ENCODE results near the gene MED8. TPM values are rescaled to one million over a fixed set of nuclear protein-coding genes. Genes with fewer than 3 reads are reported as not detected.

MED8 gene
- total RNA-seq, 1 experiment from 2014 or later: 61.6 TPM

- no TSS peak for BruUV-seq (replicated peaks)
- no peak for DNase-seq (ENCODE audit: unreplicated experiment)
- TF ChIP-seq CTCF (IDR thresholded peaks at IDR 0.05; ENCODE audit: unreplicated experiment): no peak
- Mint-ChIP-seq H3K36me3 (ENCODE audit: insufficient read depth, unreplicated experiment) (no peaks in the 10 kb centered on the region), H3K4me1 (ENCODE audit: insufficient read depth, unreplicated experiment) (no peaks in the 10 kb centered on the region), H3K4me3 (ENCODE audit: unreplicated experiment) (no peak overlapping the region), H3K27ac (ENCODE audit: low read depth, unreplicated experiment) (no peak overlapping the region), H3K27me3 (ENCODE audit: insufficient read depth, unreplicated experiment) (no peaks in the 10 kb centered on the region), H3K9me3 (ENCODE audit: unreplicated experiment) (no peaks in the 10 kb centered on the region)
- POLR2A ChIA-PET: no interaction called here
- intact Hi-C loops (cut with micrococcal nuclease): no loop called here
- CTCF ChIA-PET: no interaction called here
Observed at GRCh38 chr1:43338001-43338400, 51.6 kb downstream of the MED8 start.

- H3K9me3 Mint-ChIP-seq (ENCODE audit: unreplicated experiment): no peaks in the 10 kb centered on the region
- no peak within 1 kb of the TSS for H3K27ac Mint-ChIP-seq (ENCODE audit: low read depth, unreplicated experiment)
- CTCF ChIA-PET: no interaction called here
- no TSS peak for BruUV-seq (replicated peaks)
- no peak within 1 kb of the TSS for H3K4me3 Mint-ChIP-seq (ENCODE audit: unreplicated experiment)
- POLR2A ChIA-PET: interaction anchor here (1.0 kb wide), 1 partner anchor 105 kb away, joined by 4 read pairs; no protein-coding TSS in a partner anchor
- H3K4me1 Mint-ChIP-seq (ENCODE audit: insufficient read depth, unreplicated experiment): no peaks in the 10 kb centered on the region
- intact Hi-C loops (cut with micrococcal nuclease): no loop called here
- no peaks in the 10 kb centered on the region for H3K27me3 Mint-ChIP-seq (ENCODE audit: insufficient read depth, unreplicated experiment)
- no peaks in the 10 kb centered on the region for H3K36me3 Mint-ChIP-seq (ENCODE audit: insufficient read depth, unreplicated experiment)
- no peak for DNase-seq (ENCODE audit: unreplicated experiment)
- no peak for TF ChIP-seq CTCF (IDR thresholded peaks at IDR 0.05; ENCODE audit: unreplicated experiment)
Observed at GRCh38 chr1:43337588-43337987, 52.0 kb downstream of the MED8 start, which contains the start of gene MPL. TSS of gene MPL (plus strand) at chr1:43337818. CDS start at chr1:43337849, 31 bp downstream.

GRCh38 chr1:43334453-43335205 is 55.0 kb downstream of the MED8 start:
- H3K4me1 Mint-ChIP-seq (ENCODE audit: insufficient read depth, unreplicated experiment): no peaks in the 10 kb centered on the region
- no peaks in the 10 kb centered on the region for H3K36me3 Mint-ChIP-seq (ENCODE audit: insufficient read depth, unreplicated experiment)
- no peak for TF ChIP-seq CTCF (IDR thresholded peaks at IDR 0.05; ENCODE audit: unreplicated experiment)
- intact Hi-C loops (cut with micrococcal nuclease): no loop called here
- no peaks in the 10 kb centered on the region for H3K27me3 Mint-ChIP-seq (ENCODE audit: insufficient read depth, unreplicated experiment)
- DNase-seq (ENCODE audit: unreplicated experiment): no peak
- CTCF ChIA-PET: no interaction called here
- H3K9me3 Mint-ChIP-seq (ENCODE audit: unreplicated experiment): no peaks in the 10 kb centered on the region
- POLR2A ChIA-PET: no interaction called here
- H3K4me3 Mint-ChIP-seq (ENCODE audit: unreplicated experiment): no peak overlapping the region
- no TSS peak for BruUV-seq (replicated peaks)
- no peak overlapping the region for H3K27ac Mint-ChIP-seq (ENCODE audit: low read depth, unreplicated experiment)

Small RNAs within 50 kb of the gene (microRNA-seq; reads per million reads assigned to microRNA genes)
- 5.4 reads per million, percentile 38 among the genes with 10 or more reads in this experiment for gene MIR6734

Other genes with a start within 250 kb of the MED8 start
- 159 and 171 TPM in 2 replicates for gene EBNA1BP2, start 217.5 kb downstream of the MED8 start, total RNA-seq (2022)
- gene CFAP57, start 217.5 kb downstream of the MED8 start, total RNA-seq (2022): 0.17 and 0.44 TPM in 2 replicates
- gene TMEM125, start 119.8 kb downstream of the MED8 start, total RNA-seq (2022): 3.1 and 3.8 TPM in 2 replicates
- 0.91 and 1.6 TPM in 2 replicates for gene C1orf210, start 104.2 kb downstream of the MED8 start, total RNA-seq (2022)
- not detected in 2 replicates for gene TIE1, start 88.8 kb downstream of the MED8 start, total RNA-seq (2022)
- gene MPL, start 52.0 kb downstream of the MED8 start, total RNA-seq (2022): not detected in 2 replicates
- gene CDC20, start 30.8 kb downstream of the MED8 start, total RNA-seq (2022): 123 and 204 TPM in 2 replicates
- 86.0 and 99.9 TPM in 2 replicates for gene ELOVL1, start 21.8 kb downstream of the MED8 start, total RNA-seq (2022)
- gene SZT2, start 99 bp upstream of the MED8 start, total RNA-seq (2022): 65.3 and 67.4 TPM in 2 replicates
- 14.5 and 23.0 TPM in 2 replicates for gene HYI, start 64.1 kb upstream of the MED8 start, total RNA-seq (2022)
- gene PTPRF, start 141.1 kb upstream of the MED8 start, total RNA-seq (2022): 67.2 and 87.1 TPM in 2 replicates